Endothelial cell of umbilical vein (primary cell): ENCODE measurements around the gene ZNF682.

Experiments used
- POLR2A ChIP-seq: IDR thresholded peaks from 2 replicates; pipeline ENCODE4 v1.6.1; 2012; ENCODE audit warnings: low read depth, mild to moderate bottlenecking, control low read depth, low read length
- TF ChIP-seq, protein P1 (sequence below), 2 donors: IDR thresholded peaks; 1 replicate in 1 of 2; 2 replicates in 1 of 2; pipeline ENCODE4 v1.5.1; 2011; ENCODE audit warnings: low read length in 2 of 2, mild to moderate bottlenecking in 2 of 2, moderate library complexity in 2 of 2, control low read depth in 1 of 2, inconsistent platforms in 1 of 2, low read depth in 1 of 2; ENCODE audit not compliant: insufficient read depth in 1 of 2; ENCODE audit errors: extremely low read depth in 1 of 2

DNA sequence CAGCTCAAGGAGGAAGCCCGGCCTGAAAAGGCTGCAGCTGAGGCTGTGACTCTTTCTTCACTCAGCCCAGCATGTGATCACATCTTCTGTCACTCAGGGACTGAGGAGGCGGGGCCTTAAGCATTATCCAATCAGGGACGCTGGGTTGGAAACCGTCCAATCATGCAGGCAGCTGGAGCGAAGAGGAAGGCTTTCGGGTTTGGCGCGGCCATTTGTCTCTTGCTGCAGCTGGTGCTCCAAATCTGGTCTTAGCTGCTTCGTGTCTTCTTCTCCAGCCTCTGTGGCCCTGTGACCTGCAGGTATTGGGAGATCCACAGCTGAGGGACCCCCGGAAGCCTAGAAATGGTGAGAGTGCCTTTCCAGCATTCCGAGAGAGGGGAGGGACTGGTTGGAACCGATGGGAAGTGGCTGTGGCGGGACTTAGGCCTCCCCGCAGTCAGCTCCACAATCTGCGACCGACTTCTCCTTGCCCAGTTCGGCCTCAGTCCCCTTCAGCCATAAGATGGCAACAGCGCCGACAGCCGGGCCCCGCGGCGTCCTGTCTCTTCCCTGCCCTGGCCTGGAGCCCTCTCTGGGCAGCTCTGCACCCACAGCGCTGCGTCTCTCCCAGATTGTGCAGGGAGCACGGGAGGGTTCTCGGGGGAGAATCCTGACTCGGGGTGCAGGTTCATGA lies 38.6 kb upstream of the ZNF682 start, which contains the start of gene ZNF90:
- TF ChIP-seq, protein P1, sequence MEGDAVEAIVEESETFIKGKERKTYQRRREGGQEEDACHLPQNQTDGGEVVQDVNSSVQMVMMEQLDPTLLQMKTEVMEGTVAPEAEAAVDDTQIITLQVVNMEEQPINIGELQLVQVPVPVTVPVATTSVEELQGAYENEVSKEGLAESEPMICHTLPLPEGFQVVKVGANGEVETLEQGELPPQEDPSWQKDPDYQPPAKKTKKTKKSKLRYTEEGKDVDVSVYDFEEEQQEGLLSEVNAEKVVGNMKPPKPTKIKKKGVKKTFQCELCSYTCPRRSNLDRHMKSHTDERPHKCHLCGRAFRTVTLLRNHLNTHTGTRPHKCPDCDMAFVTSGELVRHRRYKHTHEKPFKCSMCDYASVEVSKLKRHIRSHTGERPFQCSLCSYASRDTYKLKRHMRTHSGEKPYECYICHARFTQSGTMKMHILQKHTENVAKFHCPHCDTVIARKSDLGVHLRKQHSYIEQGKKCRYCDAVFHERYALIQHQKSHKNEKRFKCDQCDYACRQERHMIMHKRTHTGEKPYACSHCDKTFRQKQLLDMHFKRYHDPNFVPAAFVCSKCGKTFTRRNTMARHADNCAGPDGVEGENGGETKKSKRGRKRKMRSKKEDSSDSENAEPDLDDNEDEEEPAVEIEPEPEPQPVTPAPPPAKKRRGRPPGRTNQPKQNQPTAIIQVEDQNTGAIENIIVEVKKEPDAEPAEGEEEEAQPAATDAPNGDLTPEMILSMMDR (IDR thresholded peaks at IDR 0.05; ENCODE audit: extremely low read depth in 1 of 2, insufficient read depth in 1 of 2, low read depth in 1 of 2, low read length in 2 of 2), result no peak
- no peak for TF ChIP-seq POLR2A
